GM19240 (cell line): Measurements from ENCODE around the gene BTBD19.
A peak's percentile ranks its signal among the peaks of the same experiment; 100 is the strongest.
"Not testable (repeated sequence)": the region's sequence is repeated elsewhere in the genome, so short reads cannot be mapped to it uniquely, and the experiment has no call there.

Source experiments
- DNase-seq: peaks from one replicate; pipeline ENCODE4 v3.0.0; 2011; ENCODE audit warnings: low spot score; ENCODE audit not compliant: insufficient read length

Gene BTBD19

DNA sequence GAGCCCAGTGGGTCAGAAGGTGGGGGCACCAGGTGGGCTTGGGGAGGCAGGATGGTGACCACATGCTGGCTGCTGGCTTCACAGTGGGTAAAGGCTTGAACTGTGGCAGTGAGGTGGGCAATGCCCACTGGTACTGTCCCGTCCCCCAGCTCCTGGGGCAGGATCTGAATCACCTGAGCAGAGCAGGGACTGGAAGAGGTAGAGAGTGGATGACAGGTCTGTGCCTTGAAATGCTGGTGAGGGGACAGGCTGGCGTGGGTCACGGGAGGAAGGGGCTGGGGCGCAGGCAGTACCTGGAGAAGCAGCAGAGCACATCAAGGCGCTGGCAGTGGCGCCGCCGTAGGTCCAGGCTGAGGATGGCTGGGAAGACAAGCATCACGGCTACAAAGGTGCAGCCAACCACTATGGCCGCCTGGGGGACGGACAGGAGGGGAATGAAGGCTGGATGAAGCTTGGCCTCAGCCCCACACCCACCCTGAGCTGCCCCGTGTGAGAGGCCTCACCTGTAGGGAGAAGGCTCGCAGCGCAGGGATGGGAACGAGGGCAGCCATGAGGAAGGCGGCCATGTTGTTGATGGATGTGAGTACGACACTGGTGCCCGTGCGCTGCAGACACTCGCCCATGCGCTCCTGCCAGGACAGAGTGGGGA lies 19.8 kb downstream of the BTBD19 start:
- no peak for DNase-seq

DNA sequence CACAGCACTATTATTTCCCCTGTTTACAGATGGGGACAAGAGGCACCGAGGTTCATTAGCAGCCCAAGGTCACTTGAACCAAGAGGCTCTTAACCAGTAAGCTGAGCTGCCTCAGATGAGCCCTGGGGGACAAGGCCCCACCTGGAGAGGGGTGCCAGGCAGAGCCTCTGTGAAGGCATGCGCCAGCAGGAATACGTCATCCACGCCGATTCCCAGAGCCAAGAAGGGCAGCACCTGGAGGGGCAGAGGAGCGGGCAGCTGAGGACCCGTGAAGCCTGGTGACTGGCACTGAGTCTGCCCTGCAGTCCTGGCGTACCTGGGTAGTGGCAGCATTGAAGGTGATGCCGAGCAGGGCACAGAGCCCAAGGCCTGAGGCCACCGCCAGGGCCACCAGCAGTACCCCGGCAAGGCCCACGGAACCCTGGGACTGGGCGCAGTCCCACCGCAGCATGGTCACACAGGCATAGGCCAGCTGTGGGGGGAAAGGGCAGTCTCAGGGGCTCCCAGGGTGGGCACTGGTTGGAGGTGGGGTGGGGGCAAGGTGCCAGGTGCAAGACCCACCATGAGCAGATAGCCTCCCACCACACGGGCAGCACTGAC lies 20.6 kb downstream of the BTBD19 start:
- no peak for DNase-seq

DNA sequence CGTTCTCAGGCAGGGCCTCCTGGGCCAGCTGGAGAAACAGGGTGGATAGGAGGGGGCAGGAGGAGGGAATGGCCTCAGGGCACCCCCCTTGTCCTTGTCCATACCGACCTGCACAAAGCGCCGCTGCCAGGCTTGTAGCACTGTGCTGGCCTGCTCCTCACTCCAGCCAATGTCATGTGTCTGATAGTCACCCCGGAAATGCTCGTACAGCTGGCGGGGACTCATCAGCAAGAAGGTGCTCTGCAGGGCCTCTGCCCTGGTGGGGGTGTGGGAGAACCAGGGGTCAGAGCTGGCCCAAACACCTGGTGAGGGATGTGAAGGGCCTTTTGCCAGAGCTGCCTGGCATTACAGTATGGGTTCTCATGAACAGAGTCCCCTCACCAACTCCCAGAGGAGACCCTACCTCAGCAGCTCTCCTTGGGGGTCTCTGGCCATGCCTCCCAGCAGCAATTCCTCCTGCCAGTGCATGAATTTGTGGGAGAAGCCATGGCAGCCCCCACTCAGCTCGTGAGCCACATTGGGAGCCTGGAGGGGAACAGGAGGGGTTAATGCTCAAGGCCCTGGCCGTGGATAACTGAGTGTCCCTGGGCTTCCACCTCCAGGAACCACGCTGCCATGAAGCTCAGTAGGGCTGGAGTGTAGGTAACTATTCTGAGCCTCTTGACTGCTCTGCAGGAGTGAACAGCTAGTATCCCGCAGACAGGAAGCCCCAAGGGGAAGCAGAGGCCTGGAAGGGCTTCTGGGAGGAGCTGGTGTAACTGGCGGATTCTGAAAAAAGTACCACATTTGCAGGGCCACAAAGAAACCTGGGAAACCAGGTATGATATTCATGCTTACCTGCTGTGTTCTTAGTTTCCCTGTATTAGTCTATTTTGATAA lies 21.4 kb downstream of the BTBD19 start:
- DNase-seq = no peak

DNA sequence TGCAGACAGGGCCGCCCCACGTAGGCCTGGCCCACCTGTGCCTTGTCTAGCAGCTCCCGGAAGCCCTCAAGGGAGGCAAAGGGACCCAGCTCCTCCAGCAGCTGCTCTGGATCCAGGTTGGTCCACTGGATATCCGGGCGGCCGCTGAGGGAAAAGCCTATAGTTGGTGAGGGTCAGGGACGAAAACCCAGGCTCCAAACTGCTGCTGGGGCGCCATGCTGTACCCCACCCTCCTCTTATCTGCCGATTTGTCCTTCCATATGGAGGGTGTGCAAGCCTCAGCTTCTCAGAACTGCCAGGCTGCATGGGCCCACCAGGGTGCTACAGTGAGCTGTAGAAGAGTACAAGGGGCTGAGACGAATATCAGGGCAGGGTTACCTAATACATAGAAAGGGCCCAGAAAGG lies 22.6 kb downstream of the BTBD19 start:
- DNase-seq = no peak

DNA sequence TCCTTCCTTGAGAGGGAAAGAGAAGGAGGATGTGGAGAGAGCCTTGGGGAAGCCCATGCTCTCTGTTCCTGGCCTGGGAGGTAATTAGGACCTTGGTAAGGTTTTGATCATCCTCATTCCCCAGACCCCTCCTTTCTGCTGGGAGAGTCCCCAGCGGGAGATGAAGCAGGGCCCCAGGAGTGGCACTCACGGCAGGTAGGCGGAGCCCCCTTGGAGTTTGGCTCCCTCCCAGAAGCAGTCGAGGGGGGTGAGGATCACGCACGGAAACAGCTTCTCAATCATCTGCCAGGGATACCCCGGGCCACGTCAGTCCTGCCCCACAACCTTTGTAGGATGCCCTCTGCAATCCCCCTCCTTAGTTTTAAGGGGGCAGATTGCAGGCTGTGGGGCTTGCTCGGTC lies 23.2 kb downstream of the BTBD19 start:
- DNase-seq = no peak

DNA sequence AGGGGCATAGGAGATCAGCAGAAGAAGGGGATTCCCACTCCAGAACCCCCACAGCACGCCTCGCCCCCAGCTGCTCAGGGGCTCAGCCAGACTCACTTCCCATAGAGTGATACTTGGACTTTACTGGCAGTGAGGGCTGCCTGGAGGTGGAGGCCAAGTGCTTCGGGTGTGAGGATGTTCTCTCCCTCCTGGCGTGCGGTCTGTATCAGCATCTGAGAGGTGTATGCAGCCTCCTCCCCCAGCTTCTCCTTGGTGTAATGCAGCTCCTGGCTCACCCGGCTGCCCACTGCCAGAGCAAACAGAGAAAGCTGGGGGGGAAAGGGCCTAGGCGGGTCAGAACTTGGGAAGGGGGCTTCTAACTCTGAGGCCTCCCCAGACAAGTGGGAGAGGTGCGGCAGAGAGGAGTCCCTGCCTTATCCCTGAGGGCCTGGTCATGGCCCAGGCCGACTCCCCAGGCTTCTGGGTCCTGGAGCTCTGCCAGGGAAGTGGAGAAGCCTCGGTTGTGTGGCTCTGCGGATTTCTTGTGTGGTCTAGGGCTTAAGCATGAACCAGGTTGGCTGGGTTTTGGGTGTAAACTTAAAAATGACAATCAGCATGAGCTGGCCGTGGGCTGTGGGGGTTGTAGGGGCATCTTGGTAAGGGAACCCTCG lies 23.9 kb downstream of the BTBD19 start:
- no peak for DNase-seq

DNA sequence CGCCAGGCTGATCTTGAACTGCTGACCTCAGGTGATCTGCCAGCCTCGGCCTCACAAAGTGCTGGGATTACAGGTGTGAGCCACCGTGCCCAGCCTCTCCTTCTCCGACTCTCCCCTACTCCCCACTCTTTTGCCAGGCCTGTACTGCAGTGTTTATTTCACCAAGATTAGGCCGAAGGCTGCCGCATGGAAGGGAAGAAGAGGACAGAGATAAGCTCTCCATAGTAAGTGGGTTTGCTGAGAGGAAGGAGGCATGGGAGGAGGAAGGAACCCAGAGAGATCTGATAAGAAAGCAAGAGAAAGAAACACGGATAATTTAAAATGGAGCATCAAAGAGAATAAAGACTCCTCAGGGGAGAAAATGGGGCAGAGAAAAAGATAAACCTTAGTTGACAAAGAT lies 26.0 kb downstream of the BTBD19 start:
- no peak for DNase-seq

DNA sequence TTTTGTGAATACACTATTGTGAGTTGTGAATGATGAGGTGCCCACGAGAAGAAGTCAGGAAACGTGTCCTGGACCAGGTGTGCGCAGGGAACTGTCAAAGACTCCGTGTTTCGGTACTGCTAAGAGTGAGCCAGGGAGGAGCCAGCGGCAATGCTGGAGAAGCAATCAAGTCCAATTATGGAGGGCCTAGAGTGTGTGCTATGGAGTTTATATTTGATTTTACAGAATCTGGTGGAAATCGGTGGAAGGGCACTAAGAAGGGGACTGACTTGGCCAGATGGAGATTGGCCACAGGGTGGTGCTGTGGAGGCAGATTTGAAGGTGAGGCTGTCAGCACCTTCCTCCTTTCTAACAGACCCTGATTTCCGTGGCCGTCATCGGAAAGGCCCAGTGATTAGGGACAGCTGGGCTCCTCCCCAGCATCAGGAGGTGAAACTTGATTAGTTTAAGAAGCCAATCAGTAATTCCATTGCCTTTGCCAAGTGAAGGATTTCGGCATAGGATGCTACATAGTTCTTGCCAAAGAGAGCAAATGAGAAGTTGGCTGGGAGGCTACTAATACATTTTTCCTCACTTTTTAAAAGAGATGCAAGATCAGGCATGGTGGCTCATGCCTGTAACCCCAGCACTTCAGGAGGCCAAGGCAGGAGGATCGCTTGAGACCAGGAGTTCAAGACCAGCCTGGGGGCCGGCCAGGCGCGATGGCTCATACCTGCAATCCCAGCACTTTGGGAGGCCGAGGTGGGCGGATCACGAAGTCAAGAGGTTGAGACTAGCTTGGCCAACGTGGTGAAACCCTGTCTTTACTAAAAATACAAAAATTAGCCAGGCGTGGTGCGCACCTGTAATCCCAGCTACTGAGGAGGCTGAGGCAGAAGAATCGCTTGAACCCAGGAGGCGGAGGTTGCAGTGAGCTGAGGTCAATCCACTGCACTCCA lies 27.7 kb downstream of the BTBD19 start:
- peak; percentile 93 for DNase-seq

DNA sequence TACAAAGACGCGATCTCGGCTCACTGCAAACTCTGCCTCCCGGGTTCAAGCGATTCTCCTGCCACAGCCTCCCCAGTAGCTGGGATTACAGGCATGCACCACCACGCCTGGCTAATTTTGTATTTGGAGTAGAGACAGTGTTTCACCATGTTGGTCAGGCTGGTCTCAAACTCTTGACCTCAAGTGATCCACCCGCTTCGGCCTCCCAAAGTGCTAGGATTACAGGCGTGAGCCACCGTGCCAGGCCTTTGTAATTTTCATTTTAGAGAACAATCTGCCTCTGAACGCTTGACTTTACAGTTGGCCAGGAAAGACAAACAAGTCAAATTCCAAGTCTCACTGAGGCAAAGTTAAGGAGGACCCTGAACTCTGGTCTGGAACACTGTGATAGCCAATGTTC lies 30.0 kb downstream of the BTBD19 start:
- DNase-seq = not testable (repeated sequence)

DNA sequence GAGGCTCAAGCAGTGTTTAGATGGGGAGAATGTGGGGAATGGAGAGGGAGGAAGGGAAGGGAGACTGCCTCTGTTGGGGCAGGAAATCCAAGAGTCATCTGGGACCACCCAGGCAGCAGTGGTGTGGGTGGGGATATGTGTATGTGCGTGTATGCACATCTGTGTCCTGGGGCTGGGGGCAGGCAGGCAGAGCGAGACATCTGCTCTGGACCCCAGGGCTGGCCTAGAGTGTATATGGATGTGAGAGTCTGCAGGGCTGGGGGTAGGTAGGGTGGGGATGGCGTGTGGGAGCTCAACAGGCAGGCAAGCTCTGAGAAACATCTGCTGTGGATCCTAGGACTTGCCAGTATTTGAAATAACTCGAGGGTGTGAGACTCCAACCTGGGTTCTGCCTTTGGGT lies 31.3 kb downstream of the BTBD19 start:
- DNase-seq = no peak

DNA sequence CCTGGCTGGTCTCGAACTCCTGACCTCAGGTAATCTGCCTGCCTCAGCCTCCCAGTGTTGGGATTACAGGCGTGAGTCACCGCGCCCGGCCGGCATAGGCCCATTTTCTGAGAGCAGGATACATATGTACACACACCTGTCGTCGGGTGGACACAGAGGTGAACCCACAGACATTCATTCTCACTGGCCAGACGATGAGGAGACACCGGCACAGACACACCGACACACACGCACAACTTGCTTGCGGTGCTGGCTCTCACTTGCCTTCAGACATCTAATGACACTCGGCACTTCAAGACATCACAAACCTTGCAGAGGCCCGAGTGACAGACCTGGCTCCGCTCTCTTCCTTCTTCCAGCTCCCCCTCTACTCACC lies 34.2 kb downstream of the BTBD19 start:
- DNase-seq = no peak

DNA sequence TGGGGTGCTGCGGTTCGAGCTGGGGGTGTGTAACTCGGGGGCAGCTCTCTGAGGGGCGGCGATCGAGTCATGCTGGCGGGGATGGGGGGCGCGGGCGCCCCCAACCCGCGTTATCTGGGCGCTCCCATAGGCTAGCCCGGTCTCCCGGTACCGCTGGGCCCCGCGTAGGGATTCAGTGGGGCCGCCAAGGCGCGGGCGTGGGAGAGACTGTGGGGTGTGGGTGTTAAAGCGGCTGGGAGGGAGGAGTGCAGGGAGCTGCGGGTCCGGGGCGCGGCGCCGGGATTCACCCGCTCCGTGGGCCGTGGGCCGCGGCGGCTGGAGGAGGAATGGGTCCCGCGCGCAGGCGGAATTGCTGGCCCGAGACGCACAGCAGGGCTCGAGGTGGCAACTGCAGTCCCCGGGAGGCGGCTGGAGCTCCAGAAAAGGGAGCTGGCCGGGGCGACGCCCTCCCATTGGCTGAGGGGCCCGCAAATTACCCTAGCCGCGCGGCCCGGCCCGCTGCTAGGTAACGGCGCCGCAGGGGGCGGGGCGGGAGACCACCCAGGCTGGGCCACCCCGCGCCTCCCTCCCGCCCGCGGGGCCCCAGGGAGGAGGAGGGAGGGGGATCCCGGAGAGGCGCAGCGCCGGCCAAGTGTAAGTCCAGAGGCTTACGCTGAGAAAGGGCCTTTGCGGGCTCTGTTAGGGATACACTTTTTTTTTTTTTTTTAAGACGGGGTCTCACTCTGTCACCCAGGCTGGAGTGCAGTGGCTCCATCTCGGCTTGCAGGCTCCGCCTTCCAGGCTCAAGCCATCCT lies 34.7 kb downstream of the BTBD19 start, which contains the start of gene PTCH2:
Gene PTCH2, minus strand, starts transcription at position 392 of the 794 bp plus-strand sequence. Its CDS starts 321 bp downstream, at position 71.
- DNase-seq = no peak

DNA sequence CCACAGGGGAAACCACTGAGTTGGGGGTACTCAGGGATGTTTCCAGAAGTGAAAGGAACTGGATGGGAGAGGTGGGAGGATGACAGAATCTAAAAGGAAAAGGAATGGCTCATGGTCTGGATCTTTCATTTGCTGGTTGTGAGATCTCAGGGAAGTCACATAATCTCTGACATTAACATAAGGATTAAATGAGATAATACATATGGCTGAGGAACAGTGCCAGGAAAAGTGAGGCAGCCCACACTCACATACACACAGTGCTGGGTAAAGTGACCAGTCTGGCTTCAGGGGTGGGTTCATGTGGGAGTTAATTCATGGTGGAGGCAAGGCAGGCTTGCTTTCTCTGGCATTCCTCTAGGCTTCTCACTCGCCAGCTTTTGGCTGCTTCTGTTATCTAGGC lies 38.7 kb downstream of the BTBD19 start:
- DNase-seq = no peak

DNA sequence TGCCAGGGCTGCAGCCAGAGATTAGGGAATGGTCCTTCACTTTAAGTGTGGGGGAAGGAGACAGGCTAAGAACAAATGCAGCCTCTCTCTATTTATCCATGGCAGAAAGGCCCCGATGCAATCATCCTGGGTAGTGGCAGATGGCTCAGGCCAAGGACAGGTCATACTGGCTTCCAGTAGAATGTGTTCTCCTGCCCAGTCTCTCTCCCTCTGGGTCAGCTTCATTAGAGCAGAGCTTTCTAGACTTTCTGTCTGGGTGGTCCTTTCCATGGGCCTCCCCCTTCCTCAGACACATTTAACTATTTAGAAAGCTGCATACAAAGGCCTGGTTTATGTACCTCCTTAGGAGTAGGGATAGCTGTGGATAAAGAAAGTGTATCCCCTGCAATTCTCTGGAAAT lies 39.5 kb downstream of the BTBD19 start:
- DNase-seq = no peak

DNA sequence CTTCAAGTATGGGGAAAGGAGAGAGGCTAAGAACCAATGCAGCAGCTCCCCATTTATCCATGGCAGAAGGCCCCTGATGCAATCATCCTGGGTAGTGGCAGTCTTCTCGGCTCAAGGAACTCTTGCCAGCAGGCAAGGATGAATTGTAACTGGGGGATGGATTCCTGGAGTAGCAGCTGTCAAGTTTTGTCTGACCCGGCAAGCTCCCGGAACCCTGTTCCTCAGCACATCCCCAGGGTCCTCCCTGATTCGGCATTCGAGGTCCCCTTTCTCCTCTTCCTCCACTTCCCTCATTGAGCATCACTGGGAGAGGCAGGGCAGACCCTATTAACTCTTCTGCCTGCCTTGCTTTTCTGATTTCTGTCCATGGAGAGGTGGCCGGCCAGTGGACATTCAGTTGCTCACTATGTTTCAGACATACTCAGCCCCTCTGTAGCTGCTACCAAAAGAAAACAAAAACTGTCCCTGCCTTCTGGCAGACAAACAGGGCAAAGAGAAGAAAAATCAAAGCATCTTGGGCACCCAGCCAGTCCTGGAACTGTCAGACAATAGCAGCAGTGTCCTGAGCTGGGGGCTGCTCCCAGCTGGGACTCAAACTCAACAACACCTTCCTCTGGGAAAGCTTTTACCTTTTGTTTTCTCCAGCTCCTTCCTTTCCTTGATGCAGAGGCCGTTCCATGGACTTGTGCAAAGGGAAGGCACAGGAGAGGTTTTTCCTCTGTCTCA lies 40.3 kb downstream of the BTBD19 start:
- no peak for DNase-seq

DNA sequence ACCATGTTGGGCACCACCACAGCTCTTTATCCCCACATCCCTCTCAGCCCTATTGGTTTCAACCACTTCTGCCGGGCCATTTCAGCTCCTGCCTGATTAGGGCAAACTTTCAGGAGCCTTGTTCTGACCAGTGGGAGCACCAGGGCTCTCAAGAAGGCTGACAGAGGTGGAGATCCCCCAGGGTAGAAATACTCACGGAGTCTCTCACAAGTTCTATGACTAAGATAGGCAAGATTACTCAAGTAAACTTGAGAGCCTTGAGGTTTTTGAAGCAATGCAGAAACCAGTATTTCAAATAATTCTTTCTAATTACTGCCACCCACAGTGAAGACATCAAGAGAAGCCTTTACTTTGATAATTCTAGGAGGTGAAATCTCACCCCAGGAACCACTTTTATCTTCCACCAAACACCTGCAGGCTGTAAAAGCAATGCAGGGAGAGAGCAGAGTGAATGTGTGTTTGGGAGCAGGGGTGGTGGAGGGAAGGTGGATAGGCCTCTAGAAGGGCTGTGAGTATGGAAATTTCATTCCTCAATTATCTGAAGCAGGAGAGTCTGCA lies 41.3 kb downstream of the BTBD19 start:
- no peak for DNase-seq

DNA sequence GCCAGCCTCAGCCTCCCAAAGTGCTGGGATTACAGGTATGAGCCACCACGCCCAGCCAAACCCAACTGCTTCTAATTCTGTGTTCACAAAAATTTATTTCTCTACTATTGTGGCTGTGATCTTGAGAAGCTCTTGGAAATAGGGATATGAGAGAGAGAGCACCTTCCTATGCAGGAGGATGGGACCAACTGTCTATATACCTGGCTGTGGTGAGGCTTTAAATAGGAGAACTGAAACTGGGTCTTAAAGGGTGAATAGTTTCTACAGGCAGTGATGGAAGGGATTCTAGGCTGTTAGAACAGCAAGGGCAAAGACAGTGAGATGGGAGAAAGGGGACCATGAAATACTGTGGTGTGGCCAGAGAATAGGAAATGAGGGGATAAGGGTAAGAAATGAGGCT lies 43.0 kb downstream of the BTBD19 start:
- DNase-seq = no peak

DNA sequence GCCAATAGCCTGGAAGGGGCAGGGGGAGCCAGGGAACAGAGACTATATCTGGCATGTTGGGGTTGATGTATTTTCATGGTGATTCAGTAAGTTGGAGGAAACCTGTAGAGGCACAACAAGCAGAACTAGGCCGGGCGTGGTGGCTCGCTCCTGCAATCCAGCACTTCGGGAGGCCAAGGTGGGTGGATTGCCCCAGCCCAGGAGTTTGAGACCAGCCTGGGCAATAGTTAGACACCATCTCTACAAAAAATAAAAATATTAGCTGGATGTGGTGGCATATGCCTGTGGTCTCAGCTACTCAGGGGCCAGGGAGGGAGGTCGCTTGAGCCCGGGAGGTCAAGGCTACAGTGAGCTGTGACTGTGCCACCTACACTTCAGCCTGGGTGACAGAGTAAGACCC lies 44.9 kb downstream of the BTBD19 start:
- DNase-seq = no peak

DNA sequence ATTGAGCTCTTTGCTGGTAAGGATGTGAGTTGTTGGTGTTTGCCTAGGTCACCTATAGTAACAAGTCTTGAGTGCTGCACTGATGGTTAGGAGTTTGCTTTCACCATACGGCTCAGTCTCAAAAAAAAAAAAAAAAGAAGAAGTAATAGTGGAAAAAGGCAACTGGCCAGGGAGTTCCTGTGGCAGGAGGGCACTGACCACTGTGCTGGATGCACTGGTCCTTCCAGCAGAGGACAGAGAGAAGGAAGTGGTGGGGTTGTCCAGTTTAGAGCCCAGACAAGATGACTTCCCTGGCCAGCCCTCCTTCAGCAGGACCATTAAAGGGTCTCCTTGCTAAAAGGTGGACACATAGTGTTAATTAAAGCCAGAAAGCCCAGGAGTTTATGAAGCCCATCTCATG lies 46.6 kb downstream of the BTBD19 start:
- no peak for DNase-seq
